ENCODE results near the gene FAM90A26. TPM values are rescaled to one million over a fixed set of nuclear protein-coding genes. Genes with fewer than 3 reads are reported as not detected.
"Not testable (repeated sequence)": the region's sequence is repeated elsewhere in the genome, so short reads cannot be mapped to it uniquely, and the experiment has no call there.

Gene FAM90A26
- polyA plus RNA-seq, 2 of the 4 experiments (the other 2 are of a cell fraction) = not detected

GRCh38 chr4:9148611-9149409, 21.4 kb upstream of the FAM90A26 start:
- H3K27ac ChIP-seq, FAIRE-seq, POLR2A ChIA-PET, H3K4me1 ChIP-seq, H3K4me2 ChIP-seq, ATAC-seq, H3K4me3 ChIP-seq, H3K9me3 ChIP-seq: not testable (repeated sequence)
- peak in 1 of 2 experiments; percentile 25 for DNase-seq (ENCODE audit: low read depth in 1 of 2, low spot score in 1 of 2)
- WGBS (ENCODE audit: missing lambda C conversion rate) = 46% methylated on average over 7 of the region's 7 CpGs
- CTCF ChIA-PET = interaction anchor here (0.7 kb wide), 1 partner anchor 475 kb away, joined by 3 read pairs; no protein-coding TSS in a partner anchor

GRCh38 chr4:9151809-9152179, 18.4 kb upstream of the FAM90A26 start:
- WGBS (ENCODE audit: missing lambda C conversion rate) = 4% methylated on average over 10 of the region's 12 CpGs
- FAIRE-seq, ATAC-seq, H3K9me3 ChIP-seq, H3K4me1 ChIP-seq, CTCF ChIA-PET: not testable (repeated sequence)
- POLR2A ChIA-PET = interaction anchor here (1.2 kb wide), 1 partner anchor 540 kb away, joined by 3 read pairs; no protein-coding TSS in a partner anchor
- peak in 1 of 2 experiments; percentile 5 for DNase-seq (ENCODE audit: low read depth in 1 of 2, low spot score in 1 of 2)
- Histone ChIP-seq H3K4me3 (peak overlapping the region; percentile 64), H3K27ac (peak overlapping the region; percentile 78 to 90), H3K4me2 (peak overlapping the region; percentile 79)

- ATAC-seq (peak; percentile 81 to 93), DNase-seq (ENCODE audit: low read depth in 1 of 2, low spot score in 1 of 2) (peak; percentile 46 to 93)
- 17% methylated on average over 1 of the region's 63 CpGs for WGBS (ENCODE audit: missing lambda C conversion rate)
- H3K9me3 ChIP-seq, H3K4me1 ChIP-seq, FAIRE-seq, CTCF ChIA-PET: not testable (repeated sequence)
- POLR2A ChIA-PET = interaction anchor here (1.2 kb wide), 1 partner anchor 539 kb away, joined by 3 read pairs; no protein-coding TSS in a partner anchor
- peak overlapping the region; percentile 79 for H3K4me2 ChIP-seq
- peak overlapping the region; percentile 78 to 99 for H3K27ac ChIP-seq
- TF ChIP-seq PHF8 (IDR thresholded peaks at IDR 0.05; ENCODE audit: borderline replicate concordance, low read depth) = peak; percentile 57; the same call in 1 of the 2 replicates
- H3K4me3 ChIP-seq = peak overlapping the region; percentile 64
These were observed 17.8 kb upstream of the FAM90A26 start for GRCh38 chr4:9152180-9153007.

- POLR2A ChIA-PET = interaction anchor here (1.2 kb wide), 1 partner anchor 538 kb away, joined by 3 read pairs; no protein-coding TSS in a partner anchor
- TF ChIP-seq POLR2A (IDR thresholded peaks at IDR 0.05; ENCODE audit: low read length) = peak; percentile 59
- peak in 1 of 2 experiments; percentile 53; a peak in 1 of 5 replicates for TF ChIP-seq JUN (IDR thresholded peaks at IDR 0.05)
- TF ChIP-seq PHF8 (IDR thresholded peaks at IDR 0.05; ENCODE audit: borderline replicate concordance, low read depth) = peak; percentile 59; the same call in 1 of the 2 replicates
- peak; percentile 52; the same call in 1 of the 3 replicates for TF ChIP-seq BCL3 (IDR thresholded peaks at IDR 0.05)
- peak; percentile 49; the same call in 1 of the 2 replicates for TF ChIP-seq E2F6 (IDR thresholded peaks at IDR 0.05; ENCODE audit: borderline replicate concordance, low read depth)
- TF ChIP-seq MAX (IDR thresholded peaks at IDR 0.05) = peak; percentile 86
- TF ChIP-seq MYC (IDR thresholded peaks at IDR 0.05; ENCODE audit: borderline replicate concordance, low read length) = peak; percentile 63; the same call in 1 of the 2 replicates
- no CpG with 5 or more reads among the region's 53 CpGs for WGBS (ENCODE audit: missing lambda C conversion rate)
- peak overlapping the region; percentile 77 for H3K4me2 ChIP-seq
- peak overlapping the region; percentile 67 for H3K4me3 ChIP-seq
- H3K4me1 ChIP-seq, CTCF ChIA-PET, H3K9me3 ChIP-seq, FAIRE-seq: not testable (repeated sequence)
- peak overlapping the region; percentile 88 to 99 for H3K27ac ChIP-seq
- peak; percentile 47 to 96 for DNase-seq (ENCODE audit: low read depth in 1 of 2, low spot score in 1 of 2)
- ATAC-seq = peak; percentile 97 to 98
These were observed 17.1 kb upstream of the FAM90A26 start for GRCh38 chr4:9153008-9153570.

GRCh38 chr4:9153571-9154157, 16.5 kb upstream of the FAM90A26 start:
- Histone ChIP-seq H3K27ac (peak overlapping the region; percentile 88 to 99), H3K4me3 (peak overlapping the region; percentile 67), H3K4me2 (peak overlapping the region; percentile 77)
- ATAC-seq; POLR2A ChIA-PET; CTCF ChIA-PET; H3K9me3 ChIP-seq; FAIRE-seq; H3K4me1 ChIP-seq; TF ChIP-seq FOSL2 (IDR thresholded peaks at IDR 0.05): not testable (repeated sequence)
- peak; percentile 49 for TF ChIP-seq FOSL2 (CRISPR knock-in tag; IDR thresholded peaks at IDR 0.05)
- 0 out of 2 replicates have a peak, but pooled peaks have one; percentile 36 for TF ChIP-seq MAX (IDR thresholded peaks at IDR 0.05)
- TF ChIP-seq CEBPB (IDR thresholded peaks at IDR 0.05) = peak; percentile 28 to 50; a peak in 2 of 4 replicates
- WGBS (ENCODE audit: missing lambda C conversion rate) = 11% methylated on average over 14 of the region's 27 CpGs
- peak in 1 of 2 experiments; percentile 19 for DNase-seq (ENCODE audit: low read depth in 1 of 2, low spot score in 1 of 2)

- H3K4me3 ChIP-seq; ATAC-seq; H3K27ac ChIP-seq; H3K9me3 ChIP-seq; FAIRE-seq; H3K4me1 ChIP-seq; DNase-seq (ENCODE audit: low read depth in 1 of 2, low spot score in 1 of 2); CTCF ChIA-PET; H3K4me2 ChIP-seq; POLR2A ChIA-PET: not testable (repeated sequence)
- WGBS (ENCODE audit: missing lambda C conversion rate) = 85% methylated on average over 9 of the region's 12 CpGs
These were observed 14.9 kb upstream of the FAM90A26 start for GRCh38 chr4:9155101-9155886.
